D341Med (cell line): ENCODE data around the gene ATP10A.
"Not testable (repeated sequence)": the region's sequence is repeated elsewhere in the genome, so short reads cannot be mapped to it uniquely, and the experiment has no call there.

ENCODE experiments used
- DNase-seq: peaks from one replicate; pipeline ENCODE4 v3.0.0; 2012; ENCODE audit warnings: low spot score

ATP10A gene

GRCh38 chr15:25652704-25653103 is 210.4 kb downstream of the ATP10A start:
- no peak for DNase-seq

- no peak for DNase-seq
Measured at GRCh38 chr15:25649390-25649789, 213.7 kb downstream of the ATP10A start.

GRCh38 chr15:25643120-25643519 is 220.0 kb downstream of the ATP10A start:
- no peak for DNase-seq

- no peak for DNase-seq
Measured at GRCh38 chr15:25641762-25642161, 221.4 kb downstream of the ATP10A start.

GRCh38 chr15:25641361-25641760 is 221.8 kb downstream of the ATP10A start:
- DNase-seq, result no peak

DNA sequence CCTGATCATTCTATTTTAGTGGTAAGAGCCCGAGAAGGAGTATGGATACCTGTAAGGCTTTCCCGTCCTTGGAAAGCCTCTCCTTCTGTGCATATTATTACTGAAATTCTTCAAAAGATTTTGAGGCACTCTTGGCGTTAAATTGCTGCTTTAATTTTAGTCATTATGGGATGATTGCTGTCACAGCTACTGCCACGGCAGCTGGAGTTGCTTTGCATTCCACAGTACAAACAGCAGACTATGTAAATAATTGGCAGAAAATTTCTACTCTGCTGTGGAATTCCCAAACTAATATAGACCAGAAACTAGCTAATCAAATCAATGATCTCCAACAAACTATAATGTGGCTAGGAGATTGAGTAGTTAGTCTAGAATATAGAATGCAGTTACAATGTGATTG is 222.2 kb downstream of the ATP10A start:
- DNase-seq, result not testable (repeated sequence)

GRCh38 chr15:25640381-25640780 is 222.7 kb downstream of the ATP10A start:
- no peak for DNase-seq

GRCh38 chr15:25636486-25636885 is 226.6 kb downstream of the ATP10A start:
- DNase-seq, result not testable (repeated sequence)

- no peak for DNase-seq
Measured at GRCh38 chr15:25635191-25635590, 227.9 kb downstream of the ATP10A start.

DNA sequence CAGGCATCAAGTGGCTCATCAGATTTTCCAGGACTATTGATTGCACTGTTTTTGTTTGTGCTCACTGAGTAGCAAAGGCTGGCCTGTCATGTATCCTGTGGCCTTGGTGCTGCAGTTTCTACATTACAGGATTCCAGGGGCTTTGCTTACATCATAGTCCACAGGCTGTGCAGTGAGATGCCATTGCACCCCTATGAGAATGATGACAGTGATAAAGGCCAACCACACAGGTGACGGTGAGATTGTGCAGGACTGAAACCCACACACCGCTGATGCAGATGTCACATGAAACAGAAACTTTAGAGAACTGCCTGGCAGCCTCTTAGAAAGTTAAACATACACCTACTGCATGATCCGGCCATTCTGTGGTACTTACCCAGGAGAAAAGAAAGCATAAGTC is 229.3 kb downstream of the ATP10A start:
- no peak for DNase-seq

DNA sequence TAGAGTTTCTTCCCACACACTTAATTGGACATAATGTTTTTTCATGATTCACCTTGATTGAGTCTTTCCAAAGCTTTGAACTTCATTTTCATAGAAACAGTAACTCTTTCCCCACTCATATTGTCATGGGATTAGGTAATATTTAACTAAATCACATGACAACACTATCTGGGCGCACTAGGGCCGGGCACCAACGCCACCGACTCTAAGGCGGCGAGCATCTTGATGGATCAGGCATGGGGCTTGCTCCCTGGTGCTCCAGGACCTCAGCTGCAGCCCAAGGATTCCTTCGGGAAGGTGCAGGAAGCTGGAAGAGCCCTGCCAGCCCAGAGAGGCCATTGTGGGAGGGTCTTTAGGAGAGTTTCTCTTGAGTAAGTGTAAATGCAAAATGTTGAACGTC is 231.2 kb downstream of the ATP10A start:
- no peak for DNase-seq
